NOMO-1 (cell line): ENCODE measurements around the gene KCNT2.

Experiments
- DNase-seq, 2 experiments: peaks; one replicate each; lab custom pipeline; 2025; ENCODE audit not compliant: unreplicated experiment in 2 of 2; lab: John Stamatoyannopoulos, UW

KCNT2 gene

GRCh38 chr1:196454792-196455191, 153.4 kb downstream of the KCNT2 start:
- no peak for DNase-seq

GRCh38 chr1:196451103-196451502, 157.1 kb downstream of the KCNT2 start:
- DNase-seq: no peak

- no peak for DNase-seq
These were observed 157.8 kb downstream of the KCNT2 start for GRCh38 chr1:196450143-196451095.

GRCh38 chr1:196449460-196449859, 158.8 kb downstream of the KCNT2 start:
- no peak for DNase-seq

- DNase-seq: no peak
These were observed 162.5 kb downstream of the KCNT2 start for GRCh38 chr1:196445775-196446174.

GRCh38 chr1:196444634-196445033, 163.6 kb downstream of the KCNT2 start:
- no peak for DNase-seq

- DNase-seq: no peak
These were observed 165.9 kb downstream of the KCNT2 start for GRCh38 chr1:196442366-196442765.

- DNase-seq: no peak
These were observed 167.5 kb downstream of the KCNT2 start for GRCh38 chr1:196440711-196441110.

- DNase-seq: no peak
These were observed 169.9 kb downstream of the KCNT2 start for GRCh38 chr1:196438329-196438728.

- no peak for DNase-seq
These were observed 170.6 kb downstream of the KCNT2 start for GRCh38 chr1:196437671-196438070.

- DNase-seq: no peak
These were observed 175.2 kb downstream of the KCNT2 start for GRCh38 chr1:196433000-196433399.

GRCh38 chr1:196427976-196428734, 180.1 kb downstream of the KCNT2 start:
- no peak for DNase-seq

- no peak for DNase-seq
These were observed 182.7 kb downstream of the KCNT2 start for GRCh38 chr1:196425513-196425912.

- DNase-seq: no peak
These were observed 184.6 kb downstream of the KCNT2 start for GRCh38 chr1:196423612-196424011.

- no peak for DNase-seq
These were observed 189.5 kb downstream of the KCNT2 start for GRCh38 chr1:196418772-196419171.

GRCh38 chr1:196415978-196416377, 192.3 kb downstream of the KCNT2 start:
- DNase-seq: no peak

- no peak for DNase-seq
These were observed 195.9 kb downstream of the KCNT2 start for GRCh38 chr1:196412326-196412725.

- DNase-seq: no peak
These were observed 197.5 kb downstream of the KCNT2 start for GRCh38 chr1:196410768-196411167.

GRCh38 chr1:196409586-196409985, 198.7 kb downstream of the KCNT2 start:
- no peak for DNase-seq

GRCh38 chr1:196407358-196408051, 200.7 kb downstream of the KCNT2 start:
- no peak for DNase-seq

GRCh38 chr1:196405839-196406238, 202.4 kb downstream of the KCNT2 start:
- DNase-seq: no peak
